GM18520 (cell line): ENCODE data around the gene OSGEP.
A peak's percentile ranks its signal among the peaks of the same experiment; 100 is the strongest.

Source experiments
- ATAC-seq: cut with Tn5 transposase; IDR thresholded peaks from one replicate; pipeline ENCODE4 v1.9.1; 2021; ENCODE audit not compliant: unreplicated experiment

OSGEP gene

GRCh38 chr14:20434701-20435581 lies 19.7 kb downstream of the OSGEP start:
- no peak for ATAC-seq

GRCh38 chr14:20429801-20430669 lies 24.6 kb downstream of the OSGEP start:
- no peak for ATAC-seq

- no peak for ATAC-seq
These were observed 25.8 kb downstream of the OSGEP start for GRCh38 chr14:20428802-20429201.

- ATAC-seq = peak; percentile 10
These were observed 26.6 kb downstream of the OSGEP start for GRCh38 chr14:20428010-20428365.

GRCh38 chr14:20427231-20428009 lies 27.2 kb downstream of the OSGEP start:
- peak; percentile 48 for ATAC-seq

- ATAC-seq = no peak
These were observed 29.8 kb downstream of the OSGEP start for GRCh38 chr14:20424851-20425250.

- ATAC-seq = no peak
These were observed 31.7 kb downstream of the OSGEP start for GRCh38 chr14:20422886-20423285.

GRCh38 chr14:20421267-20421666 lies 33.3 kb downstream of the OSGEP start:
- ATAC-seq = no peak

- ATAC-seq = no peak
These were observed 35.2 kb downstream of the OSGEP start for GRCh38 chr14:20419419-20419818.

- no peak for ATAC-seq
These were observed 36.1 kb downstream of the OSGEP start for GRCh38 chr14:20418501-20418909.

GRCh38 chr14:20417250-20418186 lies 37.1 kb downstream of the OSGEP start:
- ATAC-seq = no peak

- ATAC-seq = no peak
These were observed 38.4 kb downstream of the OSGEP start for GRCh38 chr14:20416223-20416622.

GRCh38 chr14:20415782-20416206 lies 38.8 kb downstream of the OSGEP start:
- peak; percentile 41 for ATAC-seq

GRCh38 chr14:20413744-20414082 lies 40.9 kb downstream of the OSGEP start:
- ATAC-seq = no peak

- ATAC-seq = peak; percentile 43
These were observed 41.5 kb downstream of the OSGEP start, which contains the start of gene TEP1 for GRCh38 chr14:20412876-20413743. Gene TEP1 (minus strand): TSS chr14:20413501. CDS start chr14:20408439, 5,062 bp downstream.

- peak; percentile 69 for ATAC-seq
These were observed 42.2 kb downstream of the OSGEP start for GRCh38 chr14:20412411-20412810.

- no peak for ATAC-seq
These were observed 45.4 kb downstream of the OSGEP start for GRCh38 chr14:20409226-20409625.

GRCh38 chr14:20403521-20403920 lies 51.1 kb downstream of the OSGEP start:
- no peak for ATAC-seq

GRCh38 chr14:20400965-20401593 lies 53.5 kb downstream of the OSGEP start:
- no peak for ATAC-seq
